Left forelimb (tissue), 1 donor: Measurements from ENCODE around the gene IQCF6.
"Not testable (repeated sequence)": the region's sequence is repeated elsewhere in the genome, so short reads cannot be mapped to it uniquely, and the experiment has no call there.

Source experiments
- DNase-seq: peaks from one replicate; pipeline ENCODE4 v3.0.0-alpha.2; 2018; ENCODE audit warnings: low spot score

Gene IQCF6

DNA sequence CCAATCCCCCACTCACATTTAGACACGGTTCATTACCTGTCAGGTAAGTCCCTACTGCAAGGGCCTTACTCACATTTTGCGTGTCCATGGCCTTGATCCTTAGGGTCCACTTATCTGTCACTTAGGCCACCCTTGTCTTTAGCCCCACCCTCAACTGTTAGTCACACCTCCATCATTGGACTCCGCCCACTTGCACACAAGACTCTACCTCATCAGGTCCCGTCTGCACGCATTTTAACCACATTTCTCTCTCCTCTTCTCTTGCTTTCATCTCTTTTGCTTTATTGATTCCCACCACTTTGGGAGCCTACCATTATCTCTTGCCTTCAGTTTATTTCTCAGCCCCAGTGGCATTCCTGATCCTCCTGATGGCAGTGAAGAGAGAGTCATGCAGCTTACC, at the start of gene IQCF6:
IQCF6 (minus strand) TSS at position 101 of the 400 bp plus-strand sequence; CDS start at position 88, 13 bp downstream.
- no peak for DNase-seq

DNA sequence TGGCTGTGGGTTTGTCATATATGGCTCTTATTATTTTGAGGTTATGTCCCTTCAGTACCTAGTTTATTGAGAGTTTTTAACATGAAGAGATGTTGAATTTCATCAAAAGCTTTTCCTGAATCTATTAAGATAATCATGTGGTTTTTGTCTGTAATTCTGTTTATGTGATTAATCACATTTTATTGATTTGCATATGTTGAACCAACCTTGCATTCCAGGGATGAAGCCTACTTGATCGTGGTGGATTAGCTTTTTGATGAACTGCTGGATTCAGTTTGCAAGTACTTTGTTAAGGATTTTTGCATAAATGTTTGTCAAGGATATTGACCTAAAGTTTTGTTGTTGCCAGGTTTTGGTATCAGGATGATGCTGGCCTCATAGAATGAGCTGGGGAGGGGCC, 49.3 kb upstream of the IQCF6 start:
- DNase-seq, result no peak

DNA sequence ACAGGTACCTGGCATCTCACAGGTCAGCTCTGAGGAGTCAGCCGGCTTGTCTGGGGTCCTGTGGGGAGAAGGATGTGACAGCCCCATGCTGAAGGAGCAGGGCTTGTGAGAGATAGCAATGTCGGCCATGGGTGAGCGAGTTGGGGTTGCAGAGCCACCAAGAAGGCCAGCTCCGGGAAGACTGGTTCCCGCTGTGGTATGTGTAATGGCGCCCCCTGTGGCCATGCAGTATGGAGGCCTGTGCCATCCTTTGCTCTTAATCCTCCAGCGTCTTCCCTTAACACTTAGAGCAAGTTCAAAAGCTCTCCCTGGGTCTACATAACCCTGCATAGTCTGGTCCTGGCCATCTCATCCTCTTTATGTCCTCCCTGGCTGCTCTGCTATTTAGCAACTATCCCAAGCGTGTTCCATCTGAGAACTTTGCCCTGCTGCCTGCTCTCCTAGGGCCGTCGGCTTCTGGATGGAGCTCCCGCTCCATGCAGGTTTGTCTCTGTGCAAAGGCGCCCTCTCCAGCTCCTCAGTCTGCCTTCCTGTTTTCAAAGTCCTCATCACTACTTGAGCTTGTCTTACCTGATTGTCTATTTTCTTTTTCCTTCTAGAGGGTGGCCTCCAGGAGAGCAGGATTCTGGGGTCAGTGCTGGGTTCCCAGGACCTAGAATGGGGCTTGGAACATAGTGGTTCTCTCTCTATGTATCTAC, 40.8 kb upstream of the IQCF6 start:
- DNase-seq, result no peak

DNA sequence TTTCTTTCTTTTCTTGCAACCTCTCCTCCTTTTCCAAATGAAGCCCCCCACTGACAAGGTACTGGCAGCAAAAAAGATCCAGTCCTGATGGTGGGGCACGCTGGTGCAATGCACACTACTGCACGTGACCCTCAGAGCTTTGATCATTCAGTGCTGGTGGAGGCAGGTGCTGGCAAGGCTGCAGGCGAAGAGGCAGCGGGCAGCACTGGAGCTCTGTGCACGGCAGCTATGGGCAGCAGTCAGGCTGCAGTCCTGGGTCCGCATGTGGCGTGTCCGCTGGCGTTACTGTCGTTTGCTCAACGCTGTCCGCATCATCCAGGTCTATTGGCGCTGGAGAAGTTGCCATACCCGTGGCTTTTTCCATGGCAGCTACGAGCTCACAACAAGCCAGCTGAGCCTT, 40.1 kb upstream of the IQCF6 start:
- DNase-seq, result no peak

- no peak for DNase-seq
Measured at GRCh38 chr3:51817375-51817774, 38.3 kb upstream of the IQCF6 start.

DNA sequence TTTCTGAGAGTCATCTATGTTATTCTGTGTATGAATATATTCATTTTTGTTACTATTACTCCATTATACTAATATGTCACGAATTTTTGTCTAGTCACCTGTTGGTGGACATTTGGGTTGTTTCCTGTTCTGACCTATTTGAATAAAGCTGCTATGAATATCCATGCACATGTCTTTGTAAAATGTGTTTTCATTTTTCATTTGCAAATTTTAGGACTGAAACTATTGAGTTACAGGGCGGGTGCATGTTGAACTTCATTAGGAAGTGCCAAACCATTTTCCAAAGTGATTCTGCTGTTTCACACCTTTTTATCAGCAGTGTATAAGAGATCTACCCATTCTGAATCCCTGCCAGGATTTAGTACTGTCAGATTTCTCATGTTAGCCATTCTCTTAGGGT, 37.7 kb upstream of the IQCF6 start:
- no peak for DNase-seq

DNA sequence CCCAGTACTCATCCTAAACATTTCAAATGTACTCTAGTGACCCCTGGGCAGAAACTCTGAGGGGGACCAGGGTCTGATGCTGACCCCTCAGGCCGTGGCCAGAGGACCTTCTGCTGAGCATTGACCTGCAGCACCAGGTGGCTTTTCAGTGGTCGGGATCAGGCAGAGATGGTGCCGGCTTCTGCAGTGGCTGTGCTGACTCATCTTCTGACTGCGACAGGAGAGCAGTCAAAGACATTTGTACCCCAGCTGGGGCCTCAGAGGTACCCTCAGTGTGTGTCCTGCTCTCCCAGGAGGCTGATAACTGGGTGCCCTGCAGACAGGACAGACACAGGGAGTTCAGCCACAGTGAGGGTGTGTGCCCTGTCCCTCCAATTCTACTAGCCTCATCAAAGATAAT, 36.6 kb upstream of the IQCF6 start:
- no peak for DNase-seq

DNA sequence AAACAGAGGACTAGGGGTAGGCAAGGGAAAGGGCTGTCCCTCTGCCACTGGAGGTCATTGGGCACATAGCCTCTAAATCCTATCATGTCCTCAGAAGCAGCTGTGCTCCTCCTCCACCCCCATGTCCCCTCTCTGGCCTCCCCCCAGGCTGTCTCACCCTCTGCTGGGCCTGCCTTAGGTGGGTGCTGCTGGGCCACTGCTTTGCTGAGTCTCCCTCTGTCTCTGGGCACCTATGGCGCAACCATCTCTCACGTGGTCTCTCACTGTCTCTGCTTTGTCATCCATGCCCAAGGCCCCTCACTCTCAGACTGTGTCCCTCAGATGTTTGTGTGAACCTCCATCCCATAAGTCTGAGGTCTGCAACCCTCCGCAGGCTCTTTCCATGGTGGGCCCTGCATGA, 35.0 kb upstream of the IQCF6 start:
- DNase-seq, result no peak

DNA sequence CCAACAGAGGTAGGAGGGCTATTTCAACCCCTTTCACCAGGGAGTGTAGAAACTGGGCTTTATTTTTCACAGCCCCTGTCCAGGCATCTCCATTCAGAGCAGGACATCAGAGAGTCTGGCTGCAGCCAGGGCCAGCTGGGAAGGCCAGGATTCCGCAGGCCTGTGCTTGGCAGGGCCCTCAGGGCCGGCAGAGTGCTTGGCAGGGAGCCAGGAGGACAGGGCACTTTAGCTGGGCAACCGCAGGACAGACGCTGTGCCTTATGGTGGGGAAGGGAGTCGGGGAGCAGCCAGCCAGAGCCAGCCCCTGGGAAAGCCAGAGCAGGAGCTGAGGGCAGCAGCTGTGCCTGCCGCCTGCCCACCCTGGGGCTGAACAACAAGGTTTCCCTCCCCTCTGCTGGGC, 34.5 kb upstream of the IQCF6 start:
- no peak for DNase-seq

DNA sequence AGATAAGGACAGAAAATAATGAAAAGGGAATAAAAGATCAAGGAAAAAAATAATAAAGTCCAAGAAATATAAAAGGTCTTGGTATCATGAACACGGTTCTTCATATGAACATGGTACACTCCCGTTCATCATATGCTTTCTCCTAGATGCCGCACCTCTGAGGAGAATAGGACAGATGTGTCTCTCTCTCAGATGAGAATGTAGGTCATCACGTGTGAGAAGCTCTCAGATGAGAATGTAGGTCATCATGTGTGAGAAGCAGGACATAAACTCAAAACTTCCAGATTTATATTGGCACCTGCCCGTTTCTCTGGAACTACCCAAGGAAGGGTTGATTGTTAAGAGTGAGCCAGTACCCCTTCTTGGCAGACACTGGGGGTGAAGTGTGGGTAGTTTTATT, 29.9 kb upstream of the IQCF6 start:
- no peak for DNase-seq

- no peak for DNase-seq
Measured at GRCh38 chr3:51802106-51802703, 23.2 kb upstream of the IQCF6 start.

DNA sequence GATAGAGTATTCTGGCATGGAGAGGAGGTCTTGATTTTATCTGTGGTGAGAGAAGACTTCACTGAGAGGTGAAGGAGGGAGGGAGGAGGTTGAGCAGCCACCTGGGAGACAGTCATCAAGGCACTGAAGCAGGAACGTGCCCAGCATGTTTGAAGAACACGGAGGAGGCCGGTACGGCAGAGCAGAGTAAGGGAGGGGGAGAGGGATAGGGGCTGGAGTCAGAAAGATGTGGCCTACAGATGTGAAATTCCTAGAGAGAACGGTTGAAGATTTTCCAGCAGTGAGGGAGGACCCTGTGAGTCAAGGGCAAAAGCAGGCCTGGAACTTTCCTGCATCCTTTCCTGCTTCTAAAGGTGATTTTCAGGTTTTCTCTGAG, 21.7 kb upstream of the IQCF6 start:
- DNase-seq, result no peak

GRCh38 chr3:51799879-51800749, 21.1 kb upstream of the IQCF6 start:
- no peak for DNase-seq

GRCh38 chr3:51798411-51798963, 19.4 kb upstream of the IQCF6 start:
- no peak for DNase-seq

GRCh38 chr3:51796854-51797253, 17.8 kb upstream of the IQCF6 start:
- no peak for DNase-seq

DNA sequence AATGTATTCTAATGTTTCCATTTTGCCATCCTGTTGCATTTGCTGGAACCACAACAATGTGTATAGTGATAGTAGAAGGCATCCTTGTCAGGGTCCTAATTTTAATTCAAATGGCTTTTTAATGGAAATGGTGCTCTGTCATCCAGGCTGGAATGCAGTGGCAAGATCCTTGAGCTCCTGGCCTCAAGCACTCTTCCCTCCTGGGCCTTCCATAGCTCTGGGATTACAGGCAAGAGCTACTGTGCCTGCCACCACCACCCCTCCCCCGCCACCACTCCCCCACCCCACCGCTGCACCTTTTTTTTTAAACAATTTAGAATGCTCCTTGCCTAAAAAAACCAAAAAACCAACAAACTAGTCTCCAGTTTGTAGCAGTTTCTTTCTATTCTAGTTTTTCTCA, 15.2 kb upstream of the IQCF6 start:
- no peak for DNase-seq

GRCh38 chr3:51792206-51792605, 13.2 kb upstream of the IQCF6 start:
- no peak for DNase-seq

DNA sequence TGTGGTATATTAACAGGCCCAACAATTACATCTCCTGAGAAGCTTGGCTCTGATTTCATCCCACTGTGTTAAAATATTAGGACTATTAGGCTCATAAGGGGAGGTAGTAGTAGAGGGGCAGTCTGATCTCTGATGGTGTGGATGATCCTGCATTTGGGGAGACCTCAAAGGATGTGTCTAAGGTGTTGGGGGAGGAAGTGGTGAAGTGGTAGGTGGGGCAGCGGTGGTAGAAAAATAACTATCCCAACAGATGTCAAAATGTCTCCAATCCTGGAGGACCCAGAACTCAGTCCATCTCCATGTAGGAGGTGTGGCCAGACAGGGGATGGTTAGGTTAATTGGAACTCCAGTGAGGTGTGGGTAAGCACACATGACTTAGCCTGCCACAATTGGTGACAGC, 10.4 kb upstream of the IQCF6 start:
- no peak for DNase-seq

GRCh38 chr3:51787576-51787975, 8.5 kb upstream of the IQCF6 start:
- DNase-seq, result not testable (repeated sequence)

DNA sequence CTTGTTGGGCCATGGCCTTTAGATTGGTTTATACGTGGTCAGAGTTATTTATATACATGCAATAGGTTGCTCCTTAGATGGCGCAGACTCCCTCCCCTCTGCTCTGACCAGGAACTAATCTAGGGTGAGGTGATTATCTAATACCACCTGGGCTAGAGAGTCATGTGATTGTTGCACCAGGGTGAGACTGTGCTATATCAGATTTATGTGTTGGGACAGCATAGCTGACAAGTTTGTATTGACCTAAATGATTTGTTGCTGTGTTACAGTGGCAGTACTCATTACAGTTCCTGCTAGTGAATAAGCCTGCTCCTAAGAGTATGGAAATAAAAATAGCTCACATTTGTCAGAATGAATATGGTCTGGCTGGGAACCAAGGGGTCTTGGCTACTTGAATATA, 7.2 kb upstream of the IQCF6 start:
- DNase-seq, result no peak

- no peak for DNase-seq
Measured at GRCh38 chr3:51778554-51778953, 483 bp downstream of the IQCF6 start.

GRCh38 chr3:51777985-51778384, 1.1 kb downstream of the IQCF6 start:
- DNase-seq, result no peak

DNA sequence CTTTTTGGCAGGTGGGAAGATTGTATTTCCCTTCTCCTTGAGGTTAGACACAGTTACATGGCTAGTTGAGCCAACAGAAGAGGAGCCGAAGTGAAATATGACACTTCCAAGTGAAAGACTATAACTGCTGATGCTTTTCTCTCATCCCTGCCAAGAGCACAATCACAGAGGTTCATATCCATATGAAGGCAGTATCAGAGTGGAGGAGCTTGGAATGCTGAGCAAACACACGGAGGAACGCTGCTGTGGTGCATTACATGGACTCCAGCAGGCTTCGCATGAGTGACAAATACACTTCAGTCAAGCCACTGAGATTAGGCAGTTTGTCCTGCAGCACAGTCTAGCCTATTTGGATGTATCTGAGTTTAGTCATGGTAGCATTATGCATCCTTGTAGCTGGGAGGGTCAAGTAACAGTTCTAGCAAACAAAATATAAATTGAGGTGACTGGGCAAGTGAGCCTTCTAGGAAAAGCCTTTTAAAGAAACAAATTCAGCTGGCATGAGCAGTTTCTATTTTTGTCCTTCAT, 5.4 kb downstream of the IQCF6 start:
- no peak for DNase-seq
